Progenitor cell of endocrine pancreas (in vitro differentiated cells): ENCODE results near the gene PABPN1. TPM values are rescaled to one million over a fixed set of nuclear protein-coding genes. Genes with fewer than 3 reads are reported as not detected.
"Not testable (repeated sequence)": the region's sequence is repeated elsewhere in the genome, so short reads cannot be mapped to it uniquely, and the experiment has no call there.

Source experiments
- DNase-seq: peaks from one replicate; pipeline ENCODE4 v3.0.0; 2021; ENCODE audit warnings: low spot score; ENCODE audit not compliant: unreplicated experiment
- H3K27ac Mint-ChIP-seq: 2 replicates; pipeline ENCODE4 v1.8.0; 2021; ENCODE audit warnings: mild to moderate bottlenecking, moderate library complexity, mixed read lengths
- H3K27me3 Mint-ChIP-seq: 2 replicates; pipeline ENCODE4 v1.8.0; 2021; ENCODE audit warnings: mixed read lengths
- H3K36me3 Mint-ChIP-seq: 2 replicates; pipeline ENCODE4 v1.8.0; 2022; ENCODE audit warnings: mixed read lengths; ENCODE audit not compliant: insufficient read depth
- H3K4me1 Mint-ChIP-seq: 2 replicates; pipeline ENCODE4 v1.8.0; 2021; ENCODE audit warnings: low read depth, mixed read lengths
- H3K4me3 Mint-ChIP-seq: 2 replicates; pipeline ENCODE4 v1.8.0; 2021; ENCODE audit warnings: low read depth, mild to moderate bottlenecking, moderate library complexity, mixed read lengths
- H3K9me3 Mint-ChIP-seq: 2 replicates; pipeline ENCODE4 v1.8.0; 2021; ENCODE audit warnings: low read depth, mixed read lengths
- CTCF ChIP-seq: fragments of 200-600 bp; sonication (generic); IDR thresholded peaks from one replicate; pipeline ENCODE4 v1.5.0; 2021; ENCODE audit warnings: antibody characterized with exemption, mild to moderate bottlenecking; ENCODE audit not compliant: unreplicated experiment
- total RNA-seq: library from RNA; stranded (reverse); gene quantifications from 2 replicates; pipeline ENCODE4 v1.2.1, GENCODE V29; 2021

Gene PABPN1
- total RNA-seq, 1 donor from 2014 or later = 318 TPM

GRCh38 chr14:23324993-23325392, 3.7 kb downstream of the PABPN1 start:
- H3K4me1 Mint-ChIP-seq = peaks cover 21% of the 10 kb centered on the region
- H3K9me3 Mint-ChIP-seq = no peaks in the 10 kb centered on the region
- TF ChIP-seq CTCF = no peak
- peak overlapping the region; percentile 62 for H3K27ac Mint-ChIP-seq
- H3K27me3 Mint-ChIP-seq = no peaks in the 10 kb centered on the region
- no peak for DNase-seq
- H3K4me3 Mint-ChIP-seq = no peak overlapping the region
- peaks cover 19% of the 10 kb centered on the region for H3K36me3 Mint-ChIP-seq

GRCh38 chr14:23325746-23326145, 4.5 kb downstream of the PABPN1 start:
- not testable (repeated sequence) for DNase-seq, H3K27me3 Mint-ChIP-seq, H3K4me3 Mint-ChIP-seq, H3K9me3 Mint-ChIP-seq
- peaks cover 19% of the 10 kb centered on the region for H3K36me3 Mint-ChIP-seq
- H3K27ac Mint-ChIP-seq = peak overlapping the region; percentile 47
- H3K4me1 Mint-ChIP-seq = peaks cover 16% of the 10 kb centered on the region

GRCh38 chr14:23326491-23327332, 5.5 kb downstream of the PABPN1 start:
- peaks cover 16% of the 10 kb centered on the region for H3K4me1 Mint-ChIP-seq
- H3K36me3 Mint-ChIP-seq = peaks cover 19% of the 10 kb centered on the region
- H3K27ac Mint-ChIP-seq = no peak overlapping the region
- H3K27me3 Mint-ChIP-seq = peaks cover 3% of the 10 kb centered on the region
- DNase-seq = no peak
- no peak for TF ChIP-seq CTCF
- H3K4me3 Mint-ChIP-seq = no peak overlapping the region
- no peaks in the 10 kb centered on the region for H3K9me3 Mint-ChIP-seq

GRCh38 chr14:23327947-23328744, 6.9 kb downstream of the PABPN1 start:
- Mint-ChIP-seq H3K9me3 (no peaks in the 10 kb centered on the region), H3K4me1 (peaks cover 5% of the 10 kb centered on the region), H3K4me3 (no peak overlapping the region), H3K27ac (peak overlapping the region; percentile 15), H3K36me3 (peaks cover 12% of the 10 kb centered on the region), H3K27me3 (peaks cover 3% of the 10 kb centered on the region)
- peak; percentile 54 for DNase-seq
- TF ChIP-seq CTCF = peak; percentile 92

GRCh38 chr14:23335623-23336022, 14.4 kb downstream of the PABPN1 start:
- H3K9me3 Mint-ChIP-seq = peaks cover 16% of the 10 kb centered on the region
- no peaks in the 10 kb centered on the region for H3K4me1 Mint-ChIP-seq
- H3K36me3 Mint-ChIP-seq = no peaks in the 10 kb centered on the region
- H3K27me3 Mint-ChIP-seq = peaks cover 3% of the 10 kb centered on the region
- TF ChIP-seq CTCF = no peak
- H3K27ac Mint-ChIP-seq = no peak overlapping the region
- no peak overlapping the region for H3K4me3 Mint-ChIP-seq
- DNase-seq = no peak
